HG03103 (cell line): ENCODE measurements around the gene ARHGAP42.
A peak's percentile ranks its signal among the peaks of the same experiment; 100 is the strongest.

Experiments used
- ATAC-seq: cut with Tn5 transposase; IDR thresholded peaks from one replicate; pipeline ENCODE4 v1.9.1; 2021; ENCODE audit warnings: low read depth; ENCODE audit not compliant: unreplicated experiment

The ARHGAP42 gene

DNA sequence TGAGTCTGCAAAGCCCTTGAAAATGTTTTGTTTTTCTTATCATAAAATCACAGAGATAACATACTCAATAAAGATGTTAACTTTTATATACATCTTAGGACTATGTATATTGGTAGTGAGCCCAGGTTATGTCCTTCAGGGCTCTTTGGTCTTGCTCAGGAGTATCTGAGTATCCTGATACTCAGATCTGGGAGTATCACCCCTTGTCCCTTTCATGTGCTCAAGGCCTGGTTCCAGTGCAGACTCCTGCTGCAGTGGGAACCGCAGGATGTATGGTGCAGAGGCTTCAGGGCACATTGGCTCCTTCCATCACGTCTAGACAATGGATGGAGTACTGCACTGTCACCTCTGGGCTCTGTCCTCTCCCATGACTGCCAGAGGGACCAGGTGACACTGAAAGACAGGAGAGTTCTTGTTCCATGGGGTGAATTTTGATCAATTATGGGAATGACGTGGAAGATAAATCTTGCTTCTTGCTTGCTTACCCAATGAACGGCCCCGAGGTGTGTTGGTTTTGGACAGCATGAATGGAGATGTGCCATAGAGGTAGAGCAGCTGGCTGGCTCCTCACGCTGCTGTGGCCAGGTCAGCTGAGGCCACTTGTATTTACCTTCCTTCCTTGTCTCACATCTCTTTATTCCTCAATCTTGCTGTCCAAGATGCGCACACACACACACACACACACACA, 215.5 kb downstream of the ARHGAP42 start:
- ATAC-seq = no peak

DNA sequence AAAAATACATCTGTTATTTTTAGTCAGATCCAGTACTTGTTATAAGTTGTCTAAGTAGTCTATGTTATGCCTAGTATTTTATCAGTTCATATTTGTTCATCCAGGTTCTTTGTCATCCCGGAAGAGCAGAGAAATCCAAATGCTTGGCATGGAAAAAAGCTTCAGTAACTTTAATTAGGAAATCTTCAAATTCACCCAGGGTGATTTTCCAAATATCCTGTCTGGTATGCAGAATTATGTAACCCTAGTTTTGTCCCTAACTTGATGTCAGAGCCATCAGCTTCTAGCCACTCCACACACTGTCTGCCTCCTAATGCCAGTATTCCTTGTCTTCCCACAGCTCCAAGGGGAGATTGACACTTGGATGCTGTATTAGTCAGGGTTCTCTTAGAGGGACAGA, 216.2 kb downstream of the ARHGAP42 start:
- no peak for ATAC-seq

DNA sequence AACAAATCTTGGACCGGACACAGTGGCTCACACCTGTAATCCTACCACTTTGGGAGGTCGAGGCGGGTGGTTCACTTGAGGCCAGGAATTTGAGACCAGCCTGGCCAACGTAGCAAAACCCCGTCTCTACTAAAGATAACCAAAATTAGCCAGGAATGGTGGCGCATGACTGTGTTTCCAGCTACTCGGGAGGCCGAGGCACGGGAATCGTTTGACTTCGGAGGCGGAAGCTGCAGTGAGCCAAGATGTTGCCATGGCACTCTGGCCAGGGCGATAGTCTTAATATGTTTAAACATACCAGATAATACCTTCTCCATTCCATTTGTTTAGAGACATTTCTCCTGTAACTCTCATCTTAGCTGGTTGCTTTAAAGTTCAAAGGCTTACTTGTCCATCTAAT, 218.6 kb downstream of the ARHGAP42 start:
- ATAC-seq = no peak

DNA sequence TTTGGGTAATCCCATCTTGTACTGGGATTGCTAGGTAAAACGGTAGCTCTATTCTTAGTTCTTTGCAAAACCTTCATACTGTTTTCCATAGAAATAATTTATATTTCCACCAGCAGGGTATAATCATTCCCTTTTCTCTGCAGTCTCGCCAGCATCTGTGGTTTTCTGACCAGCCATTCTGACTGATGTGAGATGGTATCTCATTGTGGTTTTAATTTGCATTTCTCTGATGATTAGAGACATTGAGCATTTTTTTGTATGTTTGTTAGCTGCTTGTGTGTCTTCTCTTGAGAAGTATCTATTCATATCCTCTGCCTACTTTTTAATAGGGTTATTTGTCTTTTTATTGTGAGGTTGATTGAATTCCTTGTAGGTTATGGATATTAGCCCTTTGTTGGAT, 221.7 kb downstream of the ARHGAP42 start:
- ATAC-seq = no peak

DNA sequence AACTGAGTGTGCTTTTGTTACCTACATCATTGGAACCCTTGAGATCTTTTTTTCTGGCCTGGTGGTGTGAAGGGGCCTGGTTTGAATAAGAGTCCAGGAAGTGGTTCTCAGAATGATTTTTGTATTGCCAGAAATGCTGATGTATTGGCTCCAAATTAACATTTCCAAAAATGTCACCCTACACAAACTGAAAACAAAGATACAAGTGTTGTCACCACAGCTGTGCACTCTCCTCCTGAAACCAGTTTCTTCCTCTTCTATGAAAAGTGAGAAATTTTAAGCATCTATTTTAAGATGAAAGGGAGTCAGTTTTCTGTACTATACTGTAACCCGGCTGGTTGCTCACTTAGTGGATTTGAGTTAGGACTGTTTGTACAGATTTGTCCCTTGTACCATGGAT, 223.7 kb downstream of the ARHGAP42 start:
- peak; percentile 90 for ATAC-seq

DNA sequence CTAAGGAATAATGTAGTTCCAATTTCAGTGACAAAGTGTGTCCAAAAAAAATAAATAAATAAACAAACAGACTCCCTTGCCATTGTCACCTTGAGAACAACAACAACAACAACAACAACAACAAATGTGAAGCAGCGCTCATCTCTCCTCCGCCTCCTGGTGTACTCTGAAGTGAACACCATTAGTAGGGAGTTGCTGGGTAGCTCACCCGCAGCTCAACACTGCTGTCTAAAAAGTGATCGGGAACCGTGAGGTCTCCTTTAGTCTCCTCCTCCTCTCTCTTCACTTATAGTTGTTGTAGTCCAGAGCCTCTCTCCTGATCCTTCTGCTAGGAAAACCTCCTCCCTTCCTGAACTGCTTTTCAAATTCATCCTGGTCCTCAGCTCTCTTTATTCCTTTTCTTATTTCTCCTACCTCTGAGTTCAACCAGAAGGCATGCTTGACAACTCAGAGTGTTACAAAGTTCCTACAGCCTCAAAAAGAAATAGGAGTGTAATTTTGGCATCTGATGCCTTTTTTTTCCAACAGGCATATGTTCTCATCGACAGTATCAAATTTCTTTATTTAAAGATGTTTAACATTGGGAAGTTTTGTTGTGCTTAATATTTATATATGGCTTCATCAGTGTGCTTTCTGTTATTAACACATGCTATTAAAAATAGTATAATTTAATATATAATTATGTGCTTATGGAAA, 227.5 kb downstream of the ARHGAP42 start:
- ATAC-seq = no peak

DNA sequence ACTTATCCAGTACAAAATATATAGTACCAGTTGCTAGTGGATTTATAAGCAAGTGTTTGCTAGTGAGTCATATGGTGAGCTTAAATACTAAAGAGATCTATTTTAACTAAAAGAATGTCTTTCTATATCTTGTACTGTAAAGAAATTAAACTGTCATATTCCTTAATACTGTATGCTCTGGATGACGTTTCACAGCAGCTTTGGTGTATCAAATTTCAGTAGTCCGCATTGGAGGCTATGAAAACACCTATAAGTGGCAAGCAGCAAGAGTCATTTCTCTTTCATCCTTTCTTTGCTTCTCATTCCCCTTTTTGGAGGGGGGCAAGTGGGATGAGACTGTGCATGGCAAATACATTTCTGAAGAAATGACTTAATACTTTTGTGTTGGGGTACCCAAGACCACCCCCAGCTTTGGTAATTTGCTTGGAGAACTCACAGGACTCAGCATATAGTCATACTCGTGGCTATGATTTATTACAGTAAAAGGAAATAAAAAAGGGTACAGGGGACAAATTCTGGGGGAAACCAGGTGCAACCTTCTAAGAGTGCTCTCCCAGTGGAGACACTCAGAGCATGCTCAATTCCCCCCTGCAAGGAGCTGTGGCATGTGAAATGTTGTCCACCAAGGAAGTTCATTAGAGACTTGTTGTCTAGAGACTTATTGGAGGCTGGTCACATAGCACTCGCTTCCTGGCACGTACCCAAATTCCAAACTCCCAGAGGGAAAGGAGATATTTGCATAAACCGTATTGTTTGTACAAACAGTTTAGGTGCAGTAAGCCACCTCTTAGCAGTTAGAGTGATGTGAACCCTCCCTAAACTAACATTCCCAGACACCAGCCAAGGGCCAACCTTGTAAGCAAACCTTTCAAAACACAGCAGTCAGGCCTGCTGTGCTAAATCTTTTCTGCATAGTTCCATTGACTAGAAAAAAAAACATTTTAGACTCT, 231.7 kb downstream of the ARHGAP42 start:
- ATAC-seq = no peak

DNA sequence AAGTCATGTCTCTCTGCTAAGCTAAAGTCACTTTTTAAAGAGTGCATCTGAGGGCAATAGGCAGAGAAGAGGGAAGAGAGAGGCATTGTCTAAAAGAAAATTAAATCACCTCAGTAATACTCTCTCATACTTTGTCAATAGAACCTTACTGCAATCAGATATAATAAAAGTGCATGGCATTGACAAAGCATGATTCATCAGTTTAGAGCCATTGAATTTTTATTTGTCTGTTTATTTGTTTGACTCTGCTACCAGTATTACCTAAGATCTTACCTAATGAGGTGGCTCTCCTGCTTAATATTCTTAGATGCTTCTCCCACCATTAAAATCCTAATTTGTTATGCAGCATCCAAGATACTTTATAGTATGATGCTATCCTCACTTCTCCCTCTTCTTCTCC, 233.5 kb downstream of the ARHGAP42 start:
- ATAC-seq = no peak

DNA sequence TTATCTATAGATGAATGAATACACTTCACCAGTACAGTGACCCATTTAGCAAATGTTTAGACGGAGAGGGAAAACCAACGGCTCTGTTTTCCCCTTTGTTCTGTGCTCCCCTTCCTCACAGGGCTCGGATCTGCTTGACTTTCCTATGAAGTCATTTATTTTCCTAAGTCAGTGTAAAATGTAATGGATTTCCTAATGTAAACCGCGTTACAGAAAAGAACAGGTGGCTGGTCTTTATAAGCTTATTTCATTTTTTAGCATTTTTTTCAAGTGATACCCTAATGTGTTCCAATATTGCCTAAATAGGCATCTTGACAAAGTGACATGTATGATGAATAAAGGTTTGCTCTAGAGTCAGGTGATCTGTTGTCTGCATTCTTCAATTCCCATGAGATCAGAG, 235.0 kb downstream of the ARHGAP42 start:
- ATAC-seq = no peak

DNA sequence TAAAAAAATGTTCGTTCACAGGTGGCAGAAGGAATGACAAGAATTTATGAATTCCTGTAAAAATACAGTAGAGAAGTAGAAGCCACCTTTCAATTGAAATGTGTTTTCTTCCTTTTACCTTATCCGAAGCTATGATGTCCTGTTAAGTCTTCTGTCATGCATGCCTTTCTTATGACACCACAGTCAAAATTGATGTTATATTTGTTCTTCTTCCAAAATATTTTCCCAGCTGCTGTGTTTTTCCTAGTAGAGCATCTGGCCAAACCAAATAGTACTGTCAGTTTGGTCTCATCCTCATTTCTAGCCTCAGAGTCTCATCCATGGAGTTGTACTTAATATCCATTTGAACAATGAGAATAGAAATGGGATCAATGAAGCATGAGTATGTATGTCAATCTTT, 236.5 kb downstream of the ARHGAP42 start:
- ATAC-seq = no peak

DNA sequence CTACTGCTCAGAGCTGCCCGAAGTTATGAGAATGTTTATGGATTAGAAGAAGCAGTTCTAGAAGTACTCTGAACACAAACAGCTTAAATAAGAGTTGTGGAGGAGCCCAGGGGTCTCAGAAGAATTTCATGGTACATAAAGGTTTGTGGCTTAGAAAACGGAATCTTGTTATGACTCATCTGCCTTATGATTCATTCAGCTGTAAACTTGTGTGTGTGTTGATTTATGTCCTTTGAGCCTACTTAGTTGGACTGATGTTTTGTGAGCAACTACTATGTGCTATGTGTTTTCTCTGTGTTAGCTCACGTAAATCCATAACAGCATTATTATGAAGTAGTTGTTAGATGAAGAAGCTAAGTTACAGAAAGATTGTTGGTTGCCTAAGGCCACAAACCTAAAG, 238.8 kb downstream of the ARHGAP42 start:
- peak; percentile 71 for ATAC-seq

DNA sequence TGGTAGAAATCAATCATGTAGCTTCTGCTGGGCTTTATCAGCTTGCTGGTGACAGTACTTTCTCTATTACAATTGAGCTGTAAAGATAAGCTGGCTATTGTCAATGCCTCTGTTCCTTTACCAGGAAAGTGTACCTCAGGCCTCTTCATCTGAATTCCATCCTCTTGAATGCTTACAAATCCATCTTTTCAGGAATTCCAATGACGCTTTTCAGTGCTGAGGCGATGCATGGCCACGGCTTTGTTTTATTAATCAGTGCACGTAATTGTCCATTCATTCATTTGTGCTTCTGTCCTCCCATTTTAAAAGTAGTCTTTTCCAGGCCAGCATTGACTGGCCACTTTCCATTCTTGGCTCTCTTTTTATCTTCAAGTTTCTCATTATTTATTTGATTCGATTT, 240.5 kb downstream of the ARHGAP42 start:
- no peak for ATAC-seq

DNA sequence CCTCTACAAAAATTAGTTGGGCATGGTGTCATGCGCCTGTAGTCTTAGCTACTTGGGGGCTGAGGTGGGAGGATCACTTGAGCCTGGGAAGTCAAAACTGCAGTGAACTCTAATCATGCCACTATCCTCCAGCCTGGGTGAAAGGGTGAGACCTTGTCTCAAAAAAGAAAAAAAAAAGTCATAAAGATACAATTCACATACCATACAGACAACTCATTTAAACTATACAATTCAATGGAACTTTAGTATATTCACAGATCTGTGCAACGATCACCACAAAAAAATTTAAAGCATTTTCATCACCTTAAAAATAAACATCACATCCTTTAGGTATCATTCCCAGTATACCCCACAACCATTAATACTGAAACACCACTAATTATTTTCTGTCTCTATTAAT, 241.3 kb downstream of the ARHGAP42 start:
- ATAC-seq = no peak

DNA sequence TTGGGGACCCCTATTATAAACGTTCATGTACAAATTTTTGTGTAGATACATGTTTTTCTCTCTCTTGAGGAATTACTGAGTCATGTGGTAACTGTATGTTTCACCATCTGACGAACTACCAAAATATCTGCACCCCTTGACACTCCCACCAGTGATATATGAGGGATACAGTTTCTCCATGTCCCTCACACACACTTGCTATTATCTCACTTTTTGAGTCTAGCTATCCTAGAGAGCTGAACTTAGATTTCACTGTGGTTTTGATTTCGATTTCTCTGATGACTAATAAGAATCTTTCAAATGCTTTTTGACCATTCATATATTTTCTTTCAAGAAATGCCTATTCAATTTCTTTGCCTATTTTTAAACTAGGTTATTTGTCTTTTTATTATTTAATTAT, 242.3 kb downstream of the ARHGAP42 start:
- ATAC-seq = peak; percentile 46

DNA sequence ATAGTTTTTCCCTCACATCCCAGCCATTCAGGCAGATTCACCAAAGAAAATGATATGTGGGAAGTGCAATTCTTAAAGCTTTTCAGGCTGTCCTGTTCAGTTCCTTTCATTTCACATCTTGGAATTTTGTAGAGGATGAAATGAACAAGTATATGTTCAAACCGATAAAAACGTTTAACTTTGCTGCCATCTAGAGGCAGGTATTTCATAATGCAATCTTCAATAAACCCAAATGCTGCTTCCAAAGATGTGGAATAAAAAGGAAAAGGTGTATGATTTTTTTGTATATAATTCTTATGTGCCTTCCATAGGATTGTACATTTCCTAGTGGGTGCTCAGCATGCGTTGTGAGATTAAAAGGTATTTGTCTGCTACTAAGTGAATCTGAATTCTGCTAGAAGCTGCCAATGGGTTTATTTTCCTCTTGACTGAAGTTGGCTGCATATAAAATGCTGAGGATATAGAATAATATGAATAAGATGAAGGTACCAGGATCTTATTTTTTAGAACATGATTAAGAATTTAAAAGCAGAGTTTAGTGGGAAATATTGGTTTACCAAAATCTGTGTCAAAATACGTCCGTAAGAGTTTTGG, 243.2 kb downstream of the ARHGAP42 start:
- no peak for ATAC-seq

DNA sequence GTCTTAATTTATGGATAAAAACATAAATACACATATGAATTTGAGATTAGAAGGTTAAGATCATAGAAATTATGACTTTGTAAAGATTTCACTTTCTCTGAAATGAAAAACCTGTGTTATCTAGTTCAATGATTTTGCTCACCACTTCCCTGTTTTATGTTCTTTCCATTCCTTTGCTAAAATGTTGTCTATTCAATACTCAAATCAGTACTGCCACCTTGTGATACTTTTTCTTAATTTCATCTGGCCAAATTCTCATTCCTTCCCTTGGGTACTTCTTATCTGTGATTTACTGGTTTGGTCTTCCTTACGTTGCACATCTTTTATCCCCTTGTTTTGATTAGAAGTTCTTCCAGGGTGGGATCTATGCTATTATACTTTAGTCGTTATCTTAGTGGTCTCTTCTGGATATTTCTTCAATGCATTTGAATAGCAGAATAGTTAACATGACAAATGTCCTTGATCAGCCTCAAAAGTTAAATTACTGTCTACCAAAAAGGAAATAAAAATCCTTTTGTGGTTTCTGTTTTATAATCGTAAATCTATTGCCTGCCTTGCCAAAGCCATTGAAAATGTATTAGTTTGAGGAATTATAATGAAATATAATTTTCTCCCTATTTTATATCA, 245.5 kb downstream of the ARHGAP42 start:
- peak; percentile 48 for ATAC-seq

DNA sequence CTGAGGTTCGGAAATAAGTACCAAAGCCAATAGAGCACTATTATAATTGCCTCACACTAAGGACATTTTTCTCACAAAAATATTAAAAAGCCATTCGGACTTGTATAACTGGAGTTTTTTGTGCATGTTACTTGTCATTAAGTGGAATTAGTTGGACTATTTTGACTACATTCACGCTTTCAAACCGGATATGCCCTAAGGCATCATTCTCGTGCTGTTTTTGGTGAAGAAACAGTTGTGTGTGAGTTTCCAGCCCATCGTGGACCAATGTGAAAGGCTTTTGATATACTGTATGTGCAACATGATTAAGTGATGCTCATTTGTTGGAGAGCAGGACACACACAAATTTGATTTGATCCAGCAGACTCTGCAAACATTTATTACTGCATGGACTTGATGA, 249.7 kb downstream of the ARHGAP42 start:
- ATAC-seq = no peak

DNA sequence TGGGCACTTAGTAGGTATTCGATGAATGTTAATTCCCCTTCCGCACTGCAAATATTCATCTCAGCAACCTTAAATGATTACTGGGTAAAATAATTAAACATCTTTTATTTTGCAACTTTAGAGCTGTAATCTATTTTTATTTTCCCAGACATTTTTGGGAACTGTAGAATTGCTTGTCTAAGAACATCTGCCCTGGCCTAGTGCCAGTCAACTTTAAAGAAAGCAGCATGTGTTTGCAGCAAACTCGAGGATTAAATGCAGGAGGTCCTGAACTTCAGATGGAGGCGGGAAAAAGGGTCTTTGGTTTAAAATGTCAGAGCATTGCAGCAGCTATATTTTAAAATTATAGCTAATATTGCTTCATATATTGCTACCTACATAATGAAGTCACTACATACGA, 252.5 kb downstream of the ARHGAP42 start:
- no peak for ATAC-seq

DNA sequence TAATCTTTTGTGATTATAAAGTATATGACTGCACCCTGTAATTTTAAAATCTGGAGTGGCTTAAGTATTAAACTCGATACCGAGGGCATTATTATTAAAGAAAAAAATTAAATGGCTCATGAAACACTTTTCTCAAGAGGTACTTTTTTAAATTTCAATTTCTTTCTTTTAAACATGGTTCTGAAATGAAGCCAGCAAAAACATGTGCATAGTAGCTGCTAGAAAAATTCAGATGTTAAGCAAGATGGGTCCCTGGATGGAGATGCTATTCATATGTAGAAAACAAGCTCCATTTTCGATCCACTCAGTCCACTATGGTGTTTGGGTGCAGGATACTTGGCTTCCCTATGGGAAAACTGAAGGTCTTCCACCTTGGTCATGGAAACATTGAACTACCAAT, 253.0 kb downstream of the ARHGAP42 start:
- ATAC-seq = no peak

DNA sequence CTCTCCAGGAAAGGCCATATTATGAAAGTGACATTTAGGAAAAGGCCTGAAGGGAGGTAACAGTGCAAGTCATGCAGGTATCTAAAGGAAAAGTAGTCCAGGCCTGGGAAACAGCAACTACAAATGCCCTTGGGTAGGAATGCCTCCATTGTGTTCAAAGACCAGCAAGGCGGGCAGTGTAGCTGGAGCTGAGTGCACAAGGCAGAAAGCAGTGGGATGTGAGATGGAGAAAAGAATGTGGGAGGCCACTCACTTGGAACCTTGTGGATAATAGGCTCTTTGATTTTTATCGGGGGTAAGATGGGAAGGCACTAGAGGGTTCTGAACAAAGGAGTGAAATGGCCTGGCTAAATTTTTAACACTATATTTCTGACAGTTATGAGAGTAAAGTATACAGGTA, 253.9 kb downstream of the ARHGAP42 start:
- no peak for ATAC-seq

DNA sequence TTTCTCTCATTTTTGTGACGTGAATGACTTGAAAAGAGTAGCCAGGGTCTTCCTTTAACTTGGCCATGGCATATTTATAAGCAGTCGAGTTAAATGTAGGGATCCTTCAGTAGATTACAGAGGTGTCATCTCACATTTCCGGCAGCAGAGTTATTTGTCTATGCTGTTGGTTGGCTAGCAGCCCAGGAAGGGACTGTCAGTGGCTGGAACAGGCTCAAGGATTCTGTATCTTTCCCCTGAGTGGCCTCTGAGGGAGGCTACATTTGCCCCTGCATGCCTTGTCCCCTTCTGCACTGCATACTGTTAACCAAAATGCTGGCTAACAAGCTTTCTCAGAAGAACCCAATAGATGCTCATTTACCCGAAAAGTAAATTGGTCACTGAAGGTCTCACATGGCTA, 254.9 kb downstream of the ARHGAP42 start:
- no peak for ATAC-seq
